Trophoblast cell (in vitro differentiated cells and primary cell): ENCODE measurements around the gene EEF1A2.

Source experiments
- DNase-seq, 2 donors: peaks; one replicate each; pipeline ENCODE4 v3.0.0-alpha.2; 2016
- H2AFZ ChIP-seq: 2 replicates; pipeline ENCODE4 v1.6.1; 2013; ENCODE audit warnings: low read length, moderate library complexity, mild to moderate bottlenecking; ENCODE audit not compliant: insufficient read depth, poor library complexity
- H2AK5ac ChIP-seq: 2 replicates; pipeline ENCODE4 v1.6.1; 2013; ENCODE audit warnings: mild to moderate bottlenecking, low read length
- H2BK120ac ChIP-seq: 2 replicates; pipeline ENCODE4 v1.6.1; 2013; ENCODE audit warnings: low read length, mild to moderate bottlenecking, moderate library complexity; ENCODE audit not compliant: insufficient read depth, poor library complexity
- H2BK12ac ChIP-seq: 2 replicates; pipeline ENCODE4 v1.6.1; 2013; ENCODE audit warnings: mild to moderate bottlenecking, low read length, moderate library complexity
- H2BK5ac ChIP-seq: 2 replicates; pipeline ENCODE4 v1.6.1; 2013; ENCODE audit warnings: low read length, low read depth, moderate library complexity, mild to moderate bottlenecking; ENCODE audit not compliant: poor library complexity
- H3K14ac ChIP-seq: 2 replicates; pipeline ENCODE4 v1.6.1; 2013; ENCODE audit warnings: mild to moderate bottlenecking, low read length
- H3K18ac ChIP-seq: 2 replicates; pipeline ENCODE4 v1.6.1; 2013; ENCODE audit warnings: mild to moderate bottlenecking, low read length
- H3K23ac ChIP-seq: 2 replicates; pipeline ENCODE4 v1.6.1; 2013; ENCODE audit warnings: low read length
- H3K27ac ChIP-seq: 2 replicates; pipeline ENCODE4 v1.5.1; 2013; ENCODE audit warnings: low read depth, mild to moderate bottlenecking, inconsistent platforms, low read length, moderate library complexity
- H3K27me3 ChIP-seq: 2 replicates; pipeline ENCODE4 v1.6.1; 2013; ENCODE audit warnings: inconsistent platforms, mild to moderate bottlenecking, low read length, moderate library complexity; ENCODE audit not compliant: insufficient read depth
- H3K36me3 ChIP-seq, 2 experiments: 1 replicate in 1 of 2; 2 replicates in 1 of 2; pipeline ENCODE4 v1.6.1; 2013; ENCODE audit warnings: low read length in 2 of 2, mild to moderate bottlenecking in 2 of 2, moderate library complexity in 1 of 2; ENCODE audit not compliant: insufficient read depth in 2 of 2, control insufficient read depth in 1 of 2
- H3K4ac ChIP-seq: 2 replicates; pipeline ENCODE4 v1.6.1; 2013; ENCODE audit warnings: low read depth, mild to moderate bottlenecking, low read length, moderate library complexity
- H3K4me1 ChIP-seq, 2 experiments: 1 replicate in 1 of 2; 2 replicates in 1 of 2; pipeline ENCODE4 v1.6.1; 2013; ENCODE audit warnings: low read length in 2 of 2, mild to moderate bottlenecking in 2 of 2, moderate library complexity in 1 of 2; ENCODE audit not compliant: insufficient read depth in 2 of 2, control insufficient read depth in 1 of 2
- H3K4me2 ChIP-seq: 2 replicates; pipeline ENCODE4 v1.6.1; 2013; ENCODE audit warnings: inconsistent platforms, mild to moderate bottlenecking, low read length, moderate library complexity
- H3K4me3 ChIP-seq: 2 replicates; pipeline ENCODE4 v1.5.1; 2013; ENCODE audit warnings: mild to moderate bottlenecking, low read depth, low read length, inconsistent platforms
- H3K79me1 ChIP-seq: one replicate; pipeline ENCODE4 v1.6.1; 2013; ENCODE audit warnings: low read length
- H3K79me2 ChIP-seq: 2 replicates; pipeline ENCODE4 v1.6.1; 2013; ENCODE audit warnings: low read length, mild to moderate bottlenecking; ENCODE audit not compliant: control insufficient read depth, insufficient read depth, poor library complexity
- H3K9ac ChIP-seq: 2 replicates; pipeline ENCODE4 v1.6.1; 2013; ENCODE audit warnings: mild to moderate bottlenecking, low read length
- H3K9me3 ChIP-seq: 2 replicates; pipeline ENCODE4 v1.6.1; 2013; ENCODE audit warnings: low read depth, mild to moderate bottlenecking, control low read depth, inconsistent platforms, low read length; ENCODE audit not compliant: insufficient read depth
- H4K12ac ChIP-seq: 2 replicates; pipeline ENCODE4 v1.6.1; 2013; ENCODE audit warnings: low read depth, mild to moderate bottlenecking, low read length, moderate library complexity
- H4K8ac ChIP-seq: 2 replicates; pipeline ENCODE4 v1.6.1; 2013; ENCODE audit warnings: low read depth, mild to moderate bottlenecking, low read length, moderate library complexity
- H4K91ac ChIP-seq: one replicate; pipeline ENCODE4 v1.6.1; 2013; ENCODE audit warnings: low read depth, mild to moderate bottlenecking, low read length, moderate library complexity
- WGBS: extraction: QIAGEN DNeasy Blood & Tissue Kit; methylation state at CpG from one replicate; pipeline ENCODE4 v1.1.7; 2013; ENCODE audit warnings: missing lambda C conversion rate; ENCODE audit not compliant: insufficient read length, insufficient coverage; ENCODE audit errors: extremely low coverage; 5-methylcytosine and 5-hydroxymethylcytosine counted together

Gene EEF1A2

GRCh38 chr20:63541371-63541770 lies 42.5 kb upstream of the EEF1A2 start:
- H3K79me2 ChIP-seq = no peaks in the 10 kb centered on the region

GRCh38 chr20:63540417-63541186 lies 41.7 kb upstream of the EEF1A2 start:
- no peaks in the 10 kb centered on the region for H3K9me3 ChIP-seq
- no peak overlapping the region for H3K4me2 ChIP-seq
- H3K27me3 ChIP-seq = no peaks in the 10 kb centered on the region
- no peak overlapping the region for H3K14ac ChIP-seq
- peaks cover 0 to 8% of the 10 kb centered on the region in 2 experiments for H3K4me1 ChIP-seq
- no peak overlapping the region for H3K23ac ChIP-seq
- no peak overlapping the region for H2AFZ ChIP-seq
- H2BK12ac ChIP-seq = no peak overlapping the region
- no peak overlapping the region for H3K4ac ChIP-seq
- H3K27ac ChIP-seq = no peak overlapping the region
- no peak overlapping the region for H2BK120ac ChIP-seq
- H2BK5ac ChIP-seq = no peak overlapping the region
- H3K9ac ChIP-seq = no peak overlapping the region
- H3K4me3 ChIP-seq = no peak overlapping the region
- H3K18ac ChIP-seq = no peak overlapping the region
- no peak for DNase-seq
- H4K12ac ChIP-seq = no peak overlapping the region
- H4K91ac ChIP-seq = no peak overlapping the region
- no peaks in the 10 kb centered on the region for H3K36me3 ChIP-seq
- H2AK5ac ChIP-seq = no peak overlapping the region
- no peak overlapping the region for H4K8ac ChIP-seq
- no CpG with 5 or more reads among the region's 49 CpGs for WGBS
- H3K79me2 ChIP-seq = no peaks in the 10 kb centered on the region
- H3K79me1 ChIP-seq = no peaks in the 10 kb centered on the region

More at GRCh38 chr20:63541371-63541770, 42.5 kb upstream of the EEF1A2 start:
- H3K14ac ChIP-seq = no peak overlapping the region
- H2AFZ ChIP-seq = no peak overlapping the region
- WGBS = no CpG with 5 or more reads among the region's 28 CpGs
- H2BK120ac ChIP-seq = no peak overlapping the region
- no peaks in the 10 kb centered on the region for H3K27me3 ChIP-seq
- H3K9me3 ChIP-seq = no peaks in the 10 kb centered on the region
- no peak overlapping the region for H2BK12ac ChIP-seq
- no peak overlapping the region for H2BK5ac ChIP-seq
- no peak overlapping the region for H2AK5ac ChIP-seq
- H3K27ac ChIP-seq = no peak overlapping the region
- no peaks in the 10 kb centered on the region for H3K36me3 ChIP-seq
- peaks cover 0 to 8% of the 10 kb centered on the region in 2 experiments for H3K4me1 ChIP-seq
- no peak overlapping the region for H4K12ac ChIP-seq
- no peak overlapping the region for H3K4ac ChIP-seq
- no peak for DNase-seq
- no peak overlapping the region for H3K18ac ChIP-seq
- H3K79me1 ChIP-seq = no peaks in the 10 kb centered on the region
- H3K9ac ChIP-seq = no peak overlapping the region
- H4K91ac ChIP-seq = no peak overlapping the region
- no peak overlapping the region for H4K8ac ChIP-seq
- H3K23ac ChIP-seq = no peak overlapping the region
- H3K4me2 ChIP-seq = no peak overlapping the region
- no peak overlapping the region for H3K4me3 ChIP-seq

- WGBS = no CpG with 5 or more reads among the region's 29 CpGs
- Histone ChIP-seq H3K23ac (no peak overlapping the region), H3K36me3 (no peaks in the 10 kb centered on the region), H2BK12ac (no peak overlapping the region), H3K9me3 (no peaks in the 10 kb centered on the region), H3K14ac (no peak overlapping the region), H3K4ac (no peak overlapping the region), H3K27ac (no peak overlapping the region), H2AFZ (no peak overlapping the region), H3K79me2 (no peaks in the 10 kb centered on the region), H2BK5ac (no peak overlapping the region), H4K8ac (no peak overlapping the region), H3K4me3 (no peak overlapping the region), H3K4me2 (no peak overlapping the region), H2BK120ac (no peak overlapping the region), H4K12ac (no peak overlapping the region), H4K91ac (no peak overlapping the region), H2AK5ac (no peak overlapping the region), H3K18ac (no peak overlapping the region), H3K9ac (no peak overlapping the region), H3K79me1 (no peaks in the 10 kb centered on the region), H3K4me1 (peaks cover 0 to 5% of the 10 kb centered on the region in 2 experiments), H3K27me3 (no peaks in the 10 kb centered on the region)
- no peak for DNase-seq
Observed at GRCh38 chr20:63539441-63540370, 40.8 kb upstream of the EEF1A2 start.

- H2AK5ac ChIP-seq = no peak overlapping the region
- H3K9me3 ChIP-seq = no peaks in the 10 kb centered on the region
- H3K27ac ChIP-seq = no peak overlapping the region
- no peak overlapping the region for H4K12ac ChIP-seq
- no peaks in the 10 kb centered on the region for H3K36me3 ChIP-seq
- H2BK12ac ChIP-seq = no peak overlapping the region
- no peak overlapping the region for H2AFZ ChIP-seq
- no peak for DNase-seq
- H3K79me1 ChIP-seq = no peaks in the 10 kb centered on the region
- H4K91ac ChIP-seq = no peak overlapping the region
- H3K9ac ChIP-seq = no peak overlapping the region
- H2BK5ac ChIP-seq = no peak overlapping the region
- no peak overlapping the region for H3K18ac ChIP-seq
- no peak overlapping the region for H2BK120ac ChIP-seq
- H3K4me2 ChIP-seq = no peak overlapping the region
- no peaks in the 10 kb centered on the region for H3K27me3 ChIP-seq
- H3K79me2 ChIP-seq = no peaks in the 10 kb centered on the region
- peaks cover 0 to 5% of the 10 kb centered on the region in 2 experiments for H3K4me1 ChIP-seq
- WGBS = no CpG with 5 or more reads among the region's 12 CpGs
- no peak overlapping the region for H3K4ac ChIP-seq
- no peak overlapping the region for H4K8ac ChIP-seq
- no peak overlapping the region for H3K4me3 ChIP-seq
- H3K23ac ChIP-seq = no peak overlapping the region
- no peak overlapping the region for H3K14ac ChIP-seq
Observed at GRCh38 chr20:63539092-63539430, 40.2 kb upstream of the EEF1A2 start.
